CD14-positive monocyte (primary cell): ENCODE measurements around the gene PRSS16. TPM values are rescaled to one million over a fixed set of nuclear protein-coding genes. Genes with fewer than 3 reads are reported as not detected.

ENCODE experiments used
- DNase-seq, 3 donors: peaks; one replicate each; pipeline ENCODE4 v3.0.0-alpha.2; 2011 to 2022
- H2AFZ ChIP-seq: 2 replicates; pipeline ENCODE4 v1.6.0; 2012; ENCODE audit warnings: mild to moderate bottlenecking, low read depth, low read length, inconsistent platforms; ENCODE audit not compliant: insufficient read depth, poor library complexity, severe bottlenecking
- H3K27ac ChIP-seq, 2 donors: 1 replicate in 1 of 2; 2 replicates in 1 of 2; pipeline ENCODE4 v1.5.1; 2012 to 2013; ENCODE audit warnings: low read length in 2 of 2, control low read depth in 1 of 2, inconsistent platforms in 1 of 2, low read depth in 1 of 2, mild to moderate bottlenecking in 1 of 2
- H3K27me3 ChIP-seq, 2 donors: one replicate each; pipeline versions ENCODE4 v1.6.0 to v1.6.1; 2011 to 2013; ENCODE audit warnings: low read length in 2 of 2; ENCODE audit not compliant: control insufficient read depth in 2 of 2, insufficient read depth in 2 of 2
- H3K36me3 ChIP-seq, 2 donors: replicated peaks in 1 of 2; 1 replicate in 1 of 2; 2 replicates in 1 of 2; pipeline versions ENCODE4 v1.5.1 to v1.6.1; 2012 to 2013; ENCODE audit warnings: low read length in 2 of 2, control low read depth in 1 of 2, inconsistent platforms in 1 of 2, mild to moderate bottlenecking in 1 of 2; ENCODE audit not compliant: insufficient read depth in 2 of 2, control insufficient read depth in 1 of 2
- H3K4me1 ChIP-seq, 2 donors: 1 replicate in 1 of 2; 2 replicates in 1 of 2; pipeline versions ENCODE4 v1.5.1 to v1.6.1; 2012 to 2013; ENCODE audit warnings: low read length in 2 of 2, control low read depth in 1 of 2, inconsistent platforms in 1 of 2, mild to moderate bottlenecking in 1 of 2, moderate library complexity in 1 of 2; ENCODE audit not compliant: insufficient read depth in 2 of 2, control insufficient read depth in 1 of 2
- H3K4me2 ChIP-seq: replicated peaks from 2 replicates; pipeline ENCODE3; 2012; ENCODE audit warnings: low read length, moderate library complexity, mild to moderate bottlenecking; ENCODE audit not compliant: poor library complexity, severe bottlenecking; ENCODE audit errors: extremely low read depth
- H3K4me3 ChIP-seq, 3 experiments: fragments of 200-600 bp in 1 of 3; sonication (generic) in 1 of 3; replicated peaks in 1 of 3; 1 replicate in 2 of 3; 2 replicates in 1 of 3; pipeline ENCODE4 v1.5.1; 2011 to 2013; ENCODE audit warnings: low read length in 3 of 3, mild to moderate bottlenecking in 3 of 3, control low read depth in 2 of 3, low read depth in 2 of 3, inconsistent platforms in 1 of 3, moderate library complexity in 1 of 3
- H3K79me2 ChIP-seq: 2 replicates; pipeline ENCODE4 v1.6.0; 2012; ENCODE audit warnings: mild to moderate bottlenecking, control low read depth, inconsistent platforms, low read length, moderate library complexity; ENCODE audit not compliant: insufficient read depth
- H3K9ac ChIP-seq: 2 replicates; pipeline ENCODE4 v1.6.0; 2017; ENCODE audit warnings: low read length, mild to moderate bottlenecking; ENCODE audit not compliant: insufficient read depth, poor library complexity, severe bottlenecking
- H3K9me3 ChIP-seq, 2 donors: replicated peaks in 1 of 2; 1 replicate in 1 of 2; 2 replicates in 1 of 2; pipeline versions ENCODE4 v1.5.1 to v1.6.1; 2012 to 2013; ENCODE audit warnings: low read length in 2 of 2, control low read depth in 1 of 2; ENCODE audit not compliant: control insufficient read depth in 1 of 2, insufficient read depth in 1 of 2
- H4K20me1 ChIP-seq: 2 replicates; pipeline ENCODE4 v1.6.0; 2012; ENCODE audit warnings: mild to moderate bottlenecking, low read length, control low read depth, moderate library complexity; ENCODE audit not compliant: insufficient read depth
- H3K27ac Mint-ChIP-seq, 7 donors: one replicate each; pipeline ENCODE4 v1.8.0; 2020; ENCODE audit warnings: mild to moderate bottlenecking in 7 of 7, mixed read lengths in 7 of 7, moderate library complexity in 6 of 7, inconsistent platforms in 2 of 7
- H3K27me3 Mint-ChIP-seq, 3 donors: one replicate each; pipeline ENCODE4 v1.8.0; 2021 to 2022; ENCODE audit warnings: low read depth in 3 of 3, mild to moderate bottlenecking in 3 of 3, mixed read lengths in 3 of 3, moderate library complexity in 3 of 3, inconsistent platforms in 1 of 3
- H3K36me3 Mint-ChIP-seq, 2 donors: one replicate each; pipeline ENCODE4 v1.8.0; 2020; ENCODE audit warnings: mixed read lengths in 2 of 2, inconsistent platforms in 1 of 2, mild to moderate bottlenecking in 1 of 2
- H3K4me1 Mint-ChIP-seq: one replicate; pipeline ENCODE4 v1.8.0; 2020; ENCODE audit warnings: mild to moderate bottlenecking, mixed read lengths
- H3K4me3 Mint-ChIP-seq, 2 donors: one replicate each; pipeline ENCODE4 v1.8.0; 2020; ENCODE audit warnings: mild to moderate bottlenecking in 2 of 2, mixed read lengths in 2 of 2, moderate library complexity in 1 of 2
- H3K9me3 Mint-ChIP-seq, 7 donors: one replicate each; pipeline ENCODE4 v1.8.0; 2020 to 2022; ENCODE audit warnings: mixed read lengths in 7 of 7, mild to moderate bottlenecking in 6 of 7, moderate library complexity in 6 of 7, inconsistent platforms in 2 of 7
- CTCF ChIP-seq: fragments of 200-600 bp; IDR thresholded peaks from one replicate; pipeline ENCODE4 v1.8.0; 2022; ENCODE audit warnings: antibody characterized with exemption, mild to moderate bottlenecking
- WGBS: methylation state at CpG from one replicate; pipeline ENCODE4 v1.1.5; 2013; ENCODE audit warnings: missing lambda C conversion rate; ENCODE audit not compliant: insufficient coverage; 5-methylcytosine and 5-hydroxymethylcytosine counted together
- intact Hi-C, 2 donors: fragments of 100-400 bp; cut with micrococcal nuclease; formaldehyde crosslinking; loops; one replicate each; pipeline versions ENCODE4 v1.15.0 to v1.15.1; 2023
- polyA plus RNA-seq, 3 donors: library from polyadenylated mRNA; depleted of rRNA in 1 of 3; unstranded in 2 of 3; stranded (reverse) in 1 of 3; fragments of 300-500 nt in 2 of 3; fragments of >200 nt in 1 of 3; fragmentation: Illumina TruSeq in 2 of 3; gene quantifications; 1 replicate in 2 of 3; 2 replicates in 1 of 3; pipeline ENCODE4 v1.2.3, GENCODE V29; 2012 to 2021

The PRSS16 gene
- polyA plus RNA-seq, 3 donors = not detected

DNA sequence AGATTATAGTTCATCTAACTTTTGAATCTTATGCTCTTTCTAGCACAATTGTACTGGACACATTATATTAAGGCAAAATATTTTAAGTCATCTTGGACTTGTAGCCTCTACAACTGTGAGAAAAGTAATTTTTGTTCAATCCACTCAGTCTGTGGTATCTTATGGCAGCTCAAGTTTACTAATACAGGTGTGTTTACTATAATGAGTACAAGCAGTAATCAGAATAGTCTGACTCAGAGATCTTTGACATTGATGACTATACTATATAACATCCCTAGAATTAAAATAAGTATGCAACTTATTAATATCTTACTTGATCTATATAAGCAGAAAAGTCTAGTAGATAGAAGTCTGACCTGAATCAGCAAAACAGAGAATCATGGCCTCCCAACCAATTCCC is 40.7 kb upstream of the PRSS16 start:
- Histone ChIP-seq H3K4me2 (no peak overlapping the region), H3K27me3 (peaks cover 32 to 62% of the 10 kb centered on the region in 2 donors), H3K27ac (no peak overlapping the region), H2AFZ (no peak overlapping the region), H3K4me1 (no peaks in the 10 kb centered on the region), H3K4me3 (no peak overlapping the region), H3K9me3 (peaks cover 11 to 14% of the 10 kb centered on the region in 2 donors), H3K79me2 (no peaks in the 10 kb centered on the region), H3K36me3 (no peaks in the 10 kb centered on the region), H4K20me1 (no peaks in the 10 kb centered on the region), H3K9ac (no peak overlapping the region)
- Mint-ChIP-seq H3K4me3 (no peak overlapping the region), H3K27me3 (peaks cover 36 to 71% (median 65%) of the 10 kb centered on the region in 3 donors), H3K4me1 (peaks cover 2% of the 10 kb centered on the region), H3K27ac (no peak overlapping the region), H3K9me3 (peaks cover 0 to 26% (median 14%) of the 10 kb centered on the region in 7 donors), H3K36me3 (no peaks in the 10 kb centered on the region)
- intact Hi-C loops = no loop called here
- no peak for TF ChIP-seq CTCF
- DNase-seq = no peak

GRCh38 chr6:27208042-27208441 is 39.5 kb upstream of the PRSS16 start:
- intact Hi-C loops = no loop called here
- H3K27me3 ChIP-seq = peaks cover 32 to 61% of the 10 kb centered on the region in 2 donors
- no peaks in the 10 kb centered on the region for H3K79me2 ChIP-seq
- H3K27me3 Mint-ChIP-seq = peaks cover 39 to 71% (median 62%) of the 10 kb centered on the region in 3 donors
- H2AFZ ChIP-seq = no peak overlapping the region
- H3K4me3 Mint-ChIP-seq = peak overlapping the region in 1 of 2 donors; percentile 11
- no peak for DNase-seq
- no peaks in the 10 kb centered on the region for H4K20me1 ChIP-seq
- H3K9ac ChIP-seq = no peak overlapping the region
- no peak for TF ChIP-seq CTCF
- H3K4me1 ChIP-seq = no peaks in the 10 kb centered on the region
- no peaks in the 10 kb centered on the region for H3K36me3 ChIP-seq
- H3K4me1 Mint-ChIP-seq = peaks cover 2% of the 10 kb centered on the region
- H3K27ac ChIP-seq = no peak overlapping the region
- peaks cover 0 to 27% (median 19%) of the 10 kb centered on the region in 7 donors for H3K9me3 Mint-ChIP-seq
- WGBS = 92% methylated on average over 2 of the region's 2 CpGs
- peaks cover 12 to 14% of the 10 kb centered on the region in 2 donors for H3K9me3 ChIP-seq
- H3K27ac Mint-ChIP-seq = no peak overlapping the region
- H3K36me3 Mint-ChIP-seq = no peaks in the 10 kb centered on the region
- H3K4me2 ChIP-seq = no peak overlapping the region
- no peak overlapping the region for H3K4me3 ChIP-seq
